ENCODE measurements around the gene ME2. TPM values are rescaled to one million over a fixed set of nuclear protein-coding genes. Genes with fewer than 3 reads are reported as not detected.

Gene ME2
- total and polyA plus RNA-seq, 2 donors (not counting 1 experiment from before 2014, with no cell fraction given) = 28.4 to 57.8 TPM

- Histone ChIP-seq H3K9me3 (ENCODE audit: control extremely low read depth in 1 of 3, control insufficient read depth in 2 of 3, insufficient read depth in 1 of 3, low read length in 2 of 3) (no peaks in the 10 kb centered on the region), H2AFZ (ENCODE audit: insufficient read depth, low read depth, low read length, poor library complexity, severe bottlenecking) (peak overlapping the region; percentile 44), H3K9ac (ENCODE audit: low read length) (peak overlapping the region; percentile 17), H3K27me3 (replicated peaks in 1 of 4; ENCODE audit: control extremely low read depth in 1 of 4, control insufficient read depth in 3 of 4, insufficient read depth in 4 of 4, low read length in 3 of 4) (peaks cover 0 to 3% (median 0%) of the 10 kb centered on the region in 4 experiments), H3K4me3 (ENCODE audit: control extremely low read depth in 1 of 5, extremely low read depth in 1 of 5, insufficient read depth in 1 of 5, low read depth in 2 of 5, low read length in 4 of 5) (peak overlapping the region in 1 of 5 experiments; percentile 29), H3K36me3 (replicated peaks in 1 of 2; ENCODE audit: control extremely low read depth in 1 of 2, control insufficient read depth in 1 of 2, extremely low read depth in 1 of 2, insufficient read depth in 2 of 2, low read length in 1 of 2) (no peaks in the 10 kb centered on the region), H3K79me2 (ENCODE audit: control insufficient read depth, insufficient read depth, low read length) (no peaks in the 10 kb centered on the region), H4K20me1 (ENCODE audit: control insufficient read depth, insufficient read depth, low read length, poor library complexity, severe bottlenecking) (no peaks in the 10 kb centered on the region), H3K4me1 (ENCODE audit: control insufficient read depth in 2 of 2, insufficient read depth in 2 of 2, low read length in 2 of 2) (peaks cover 16 to 19% of the 10 kb centered on the region in 2 donors), H3K27ac (ENCODE audit: low read length in 2 of 2) (no peak overlapping the region), H3K4me2 (replicated peaks; ENCODE audit: low read depth, low read length, poor library complexity, severe bottlenecking) (peak overlapping the region; percentile 50)
- H3K27me3 Mint-ChIP-seq = no peaks in the 10 kb centered on the region
- intact Hi-C loops (cut with micrococcal nuclease) = no loop called here
- H3K4me3 Mint-ChIP-seq = peak overlapping the region; percentile 69
- H3K9me3 Mint-ChIP-seq (ENCODE audit: insufficient read depth) = no peaks in the 10 kb centered on the region
- peak overlapping the region; percentile 59 for H3K27ac Mint-ChIP-seq
- no peak for TF ChIP-seq EZH2 (IDR thresholded peaks at IDR 0.05; ENCODE audit: borderline replicate concordance, insufficient read depth, low read depth, low read length, poor library complexity, severe bottlenecking)
- TF ChIP-seq CTCF (IDR thresholded peaks at IDR 0.05) = no peak
- ChIA-PET POLR2A (interaction anchor here (0.5 kb wide), 1 partner anchor 130 kb away, joined by 4 read pairs; no protein-coding TSS in a partner anchor), CTCF (interaction anchor here (9.5 kb wide), 1 partner anchor 18 kb away, joined by 70 read pairs; the partner anchor contains the start of gene MRO)
- peak; percentile 41 for DNase-seq
- no CpG with 5 or more reads among the region's 2 CpGs for WGBS (ENCODE audit: insufficient coverage)
- H3K4me1 Mint-ChIP-seq = peaks cover 33% of the 10 kb centered on the region
- ATAC-seq (ENCODE audit: low read depth) = peak; percentile 76
These were observed 42.4 kb upstream of the ME2 start for GRCh38 chr18:50836521-50836957.

- TF ChIP-seq CTCF (IDR thresholded peaks at IDR 0.05) (no peak), EZH2 (IDR thresholded peaks at IDR 0.05; ENCODE audit: borderline replicate concordance, insufficient read depth, low read depth, low read length, poor library complexity, severe bottlenecking) (no peak)
- ATAC-seq (ENCODE audit: low read depth) (no peak), DNase-seq (no peak)
- no peaks in the 10 kb centered on the region for H3K36me3 ChIP-seq (replicated peaks in 1 of 2; ENCODE audit: control extremely low read depth in 1 of 2, control insufficient read depth in 1 of 2, extremely low read depth in 1 of 2, insufficient read depth in 2 of 2, low read length in 1 of 2)
- no peaks in the 10 kb centered on the region for H3K9me3 ChIP-seq (ENCODE audit: control extremely low read depth in 1 of 3, control insufficient read depth in 2 of 3, insufficient read depth in 1 of 3, low read length in 2 of 3)
- no peak overlapping the region for H3K4me2 ChIP-seq (replicated peaks; ENCODE audit: low read depth, low read length, poor library complexity, severe bottlenecking)
- 100% methylated on average over 1 of the region's 2 CpGs for WGBS (ENCODE audit: insufficient coverage)
- no peak overlapping the region for H3K27ac Mint-ChIP-seq
- ChIA-PET CTCF (interaction anchor here (9.5 kb wide), 1 partner anchor 20 kb away, joined by 70 read pairs; the partner anchor contains the start of gene MRO), POLR2A (no interaction called here)
- H3K27me3 Mint-ChIP-seq = no peaks in the 10 kb centered on the region
- no peak overlapping the region for H3K27ac ChIP-seq (ENCODE audit: low read length in 2 of 2)
- H2AFZ ChIP-seq (ENCODE audit: insufficient read depth, low read depth, low read length, poor library complexity, severe bottlenecking) = no peak overlapping the region
- H4K20me1 ChIP-seq (ENCODE audit: control insufficient read depth, insufficient read depth, low read length, poor library complexity, severe bottlenecking) = no peaks in the 10 kb centered on the region
- no peak overlapping the region for H3K4me3 Mint-ChIP-seq
- H3K4me1 Mint-ChIP-seq = peaks cover 20% of the 10 kb centered on the region
- H3K4me1 ChIP-seq (ENCODE audit: control insufficient read depth in 2 of 2, insufficient read depth in 2 of 2, low read length in 2 of 2) = peaks cover 14 to 16% of the 10 kb centered on the region in 2 donors
- no peaks in the 10 kb centered on the region for H3K79me2 ChIP-seq (ENCODE audit: control insufficient read depth, insufficient read depth, low read length)
- intact Hi-C loops (cut with micrococcal nuclease) = no loop called here
- H3K9me3 Mint-ChIP-seq (ENCODE audit: insufficient read depth) = no peaks in the 10 kb centered on the region
- H3K27me3 ChIP-seq (replicated peaks in 1 of 4; ENCODE audit: control extremely low read depth in 1 of 4, control insufficient read depth in 3 of 4, insufficient read depth in 4 of 4, low read length in 3 of 4) = peaks cover 0 to 3% (median 0%) of the 10 kb centered on the region in 4 experiments
- no peak overlapping the region for H3K9ac ChIP-seq (ENCODE audit: low read length)
- H3K4me3 ChIP-seq (ENCODE audit: control extremely low read depth in 1 of 5, extremely low read depth in 1 of 5, insufficient read depth in 1 of 5, low read depth in 2 of 5, low read length in 4 of 5) = no peak overlapping the region
These were observed 39.6 kb upstream of the ME2 start for GRCh38 chr18:50839341-50839740.

All from B cell (primary cell).